Measurements from ENCODE around the gene ARL5A.
A peak's percentile ranks its signal among the peaks of the same experiment; 100 is the strongest.
"Not testable (repeated sequence)": the region's sequence is repeated elsewhere in the genome, so short reads cannot be mapped to it uniquely, and the experiment has no call there.

ARL5A gene

GRCh38 chr2:151828143-151828889 lies at the start of gene ARL5A:
Gene ARL5A, minus strand, starts transcription at chr2:151828421. Its CDS starts 245 bp downstream, at chr2:151828176.
- in situ Hi-C loops (cut with MboI; ENCODE audit: low pct_unique_long_range_greater_than_20kb, low sequenced_read_pairs), result no loop called here
- DNase-seq, result peak; percentile 97

GRCh38 chr2:151875631-151876030 lies 47.4 kb upstream of the ARL5A start:
- DNase-seq; in situ Hi-C loops (cut with MboI; ENCODE audit: low pct_unique_long_range_greater_than_20kb, low sequenced_read_pairs): not testable (repeated sequence)

- DNase-seq, result no peak
- in situ Hi-C loops (cut with MboI; ENCODE audit: low pct_unique_long_range_greater_than_20kb, low sequenced_read_pairs), result no loop called here
Measured at GRCh38 chr2:151872463-151872862, 44.2 kb upstream of the ARL5A start.

GRCh38 chr2:151869291-151869690 lies 41.1 kb upstream of the ARL5A start:
- no peak for DNase-seq
- in situ Hi-C loops (cut with MboI; ENCODE audit: low pct_unique_long_range_greater_than_20kb, low sequenced_read_pairs), result no loop called here

- in situ Hi-C loops (cut with MboI; ENCODE audit: low pct_unique_long_range_greater_than_20kb, low sequenced_read_pairs), result no loop called here
- no peak for DNase-seq
Measured at GRCh38 chr2:151862700-151863099, 34.5 kb upstream of the ARL5A start.

- no peak for DNase-seq
- in situ Hi-C loops (cut with MboI; ENCODE audit: low pct_unique_long_range_greater_than_20kb, low sequenced_read_pairs), result no loop called here
Measured at GRCh38 chr2:151861174-151861573, 33.0 kb upstream of the ARL5A start.

GRCh38 chr2:151860613-151861146 lies 32.5 kb upstream of the ARL5A start:
- in situ Hi-C loops (cut with MboI; ENCODE audit: low pct_unique_long_range_greater_than_20kb, low sequenced_read_pairs), result no loop called here
- DNase-seq, result no peak

GRCh38 chr2:151860210-151860609 lies 32.0 kb upstream of the ARL5A start:
- in situ Hi-C loops (cut with MboI; ENCODE audit: low pct_unique_long_range_greater_than_20kb, low sequenced_read_pairs), result no loop called here
- no peak for DNase-seq

GRCh38 chr2:151857650-151858049 lies 29.4 kb upstream of the ARL5A start:
- in situ Hi-C loops (cut with MboI; ENCODE audit: low pct_unique_long_range_greater_than_20kb, low sequenced_read_pairs), result no loop called here
- no peak for DNase-seq

GRCh38 chr2:151855111-151855510 lies 26.9 kb upstream of the ARL5A start:
- no peak for DNase-seq
- in situ Hi-C loops (cut with MboI; ENCODE audit: low pct_unique_long_range_greater_than_20kb, low sequenced_read_pairs), result no loop called here

- DNase-seq, result no peak
- in situ Hi-C loops (cut with MboI; ENCODE audit: low pct_unique_long_range_greater_than_20kb, low sequenced_read_pairs), result no loop called here
Measured at GRCh38 chr2:151853070-151853758, 25.0 kb upstream of the ARL5A start.

GRCh38 chr2:151852260-151853069 lies 24.2 kb upstream of the ARL5A start:
- in situ Hi-C loops (cut with MboI; ENCODE audit: low pct_unique_long_range_greater_than_20kb, low sequenced_read_pairs), result no loop called here

GRCh38 chr2:151851761-151852160 lies 23.5 kb upstream of the ARL5A start:
- no peak for DNase-seq

More at GRCh38 chr2:151852260-151853069, 24.2 kb upstream of the ARL5A start:
- DNase-seq, result no peak

GRCh38 chr2:151849413-151850010 lies 21.3 kb upstream of the ARL5A start:
- no peak for DNase-seq
- in situ Hi-C loops (cut with MboI; ENCODE audit: low pct_unique_long_range_greater_than_20kb, low sequenced_read_pairs), result no loop called here

More at GRCh38 chr2:151851761-151852160, 23.5 kb upstream of the ARL5A start:
- in situ Hi-C loops (cut with MboI; ENCODE audit: low pct_unique_long_range_greater_than_20kb, low sequenced_read_pairs), result no loop called here

- no peak for DNase-seq
- in situ Hi-C loops (cut with MboI; ENCODE audit: low pct_unique_long_range_greater_than_20kb, low sequenced_read_pairs), result no loop called here
Measured at GRCh38 chr2:151845884-151846283, 17.7 kb upstream of the ARL5A start.

- DNase-seq, result no peak
- in situ Hi-C loops (cut with MboI; ENCODE audit: low pct_unique_long_range_greater_than_20kb, low sequenced_read_pairs), result no loop called here
Measured at GRCh38 chr2:151845481-151845880, 17.3 kb upstream of the ARL5A start.

- in situ Hi-C loops (cut with MboI; ENCODE audit: low pct_unique_long_range_greater_than_20kb, low sequenced_read_pairs), result no loop called here
- DNase-seq, result peak; percentile 55
Measured at GRCh38 chr2:151844211-151844896, 16.1 kb upstream of the ARL5A start.

GRCh38 chr2:151843691-151844061 lies 15.5 kb upstream of the ARL5A start:
- in situ Hi-C loops (cut with MboI; ENCODE audit: low pct_unique_long_range_greater_than_20kb, low sequenced_read_pairs), result no loop called here
- no peak for DNase-seq

Data from KBM-7 (cell line).